ENCODE measurements around the gene TMEM192. TPM values are rescaled to one million over a fixed set of nuclear protein-coding genes. Genes with fewer than 3 reads are reported as not detected.
"Not testable (repeated sequence)": the region's sequence is repeated elsewhere in the genome, so short reads cannot be mapped to it uniquely, and the experiment has no call there.

The TMEM192 gene
- total RNA-seq, 1 donor from 2014 or later = 12.9 TPM

DNA sequence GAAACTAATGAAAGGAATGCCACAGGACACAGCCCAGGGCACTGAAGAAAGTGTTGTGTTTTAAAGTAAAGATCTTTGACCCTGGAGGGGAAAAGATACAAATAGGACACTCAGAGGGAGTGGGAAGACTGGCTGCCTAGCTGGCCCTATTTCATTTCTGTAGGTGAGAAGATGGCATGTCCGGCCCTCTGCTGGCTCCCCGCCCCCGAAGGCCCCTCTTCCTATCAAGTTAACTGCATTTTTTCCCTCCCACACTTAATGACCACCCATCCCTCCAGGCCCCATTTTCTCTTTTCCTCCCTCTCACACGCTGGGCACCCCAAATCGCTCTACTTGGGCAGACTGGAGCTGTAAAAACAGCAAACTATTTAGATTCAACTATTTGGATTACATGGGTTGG lies 64.5 kb downstream of the TMEM192 start:
- TF ChIP-seq, protein P1, sequence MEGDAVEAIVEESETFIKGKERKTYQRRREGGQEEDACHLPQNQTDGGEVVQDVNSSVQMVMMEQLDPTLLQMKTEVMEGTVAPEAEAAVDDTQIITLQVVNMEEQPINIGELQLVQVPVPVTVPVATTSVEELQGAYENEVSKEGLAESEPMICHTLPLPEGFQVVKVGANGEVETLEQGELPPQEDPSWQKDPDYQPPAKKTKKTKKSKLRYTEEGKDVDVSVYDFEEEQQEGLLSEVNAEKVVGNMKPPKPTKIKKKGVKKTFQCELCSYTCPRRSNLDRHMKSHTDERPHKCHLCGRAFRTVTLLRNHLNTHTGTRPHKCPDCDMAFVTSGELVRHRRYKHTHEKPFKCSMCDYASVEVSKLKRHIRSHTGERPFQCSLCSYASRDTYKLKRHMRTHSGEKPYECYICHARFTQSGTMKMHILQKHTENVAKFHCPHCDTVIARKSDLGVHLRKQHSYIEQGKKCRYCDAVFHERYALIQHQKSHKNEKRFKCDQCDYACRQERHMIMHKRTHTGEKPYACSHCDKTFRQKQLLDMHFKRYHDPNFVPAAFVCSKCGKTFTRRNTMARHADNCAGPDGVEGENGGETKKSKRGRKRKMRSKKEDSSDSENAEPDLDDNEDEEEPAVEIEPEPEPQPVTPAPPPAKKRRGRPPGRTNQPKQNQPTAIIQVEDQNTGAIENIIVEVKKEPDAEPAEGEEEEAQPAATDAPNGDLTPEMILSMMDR (IDR thresholded peaks at IDR 0.05; ENCODE audit: insufficient read depth, low read length, severe bottlenecking) = no peak
- FAIRE-seq (no peak), DNase-seq (ENCODE audit: low read depth) (no peak)
- H3K27me3 ChIP-seq (ENCODE audit: control insufficient read depth, insufficient read depth, low read length) = no peaks in the 10 kb centered on the region
- no peak overlapping the region for H3K4me3 ChIP-seq (ENCODE audit: low read depth, low read length)
- H3K36me3 ChIP-seq (ENCODE audit: control insufficient read depth, insufficient read depth, low read length) = no peaks in the 10 kb centered on the region

DNA sequence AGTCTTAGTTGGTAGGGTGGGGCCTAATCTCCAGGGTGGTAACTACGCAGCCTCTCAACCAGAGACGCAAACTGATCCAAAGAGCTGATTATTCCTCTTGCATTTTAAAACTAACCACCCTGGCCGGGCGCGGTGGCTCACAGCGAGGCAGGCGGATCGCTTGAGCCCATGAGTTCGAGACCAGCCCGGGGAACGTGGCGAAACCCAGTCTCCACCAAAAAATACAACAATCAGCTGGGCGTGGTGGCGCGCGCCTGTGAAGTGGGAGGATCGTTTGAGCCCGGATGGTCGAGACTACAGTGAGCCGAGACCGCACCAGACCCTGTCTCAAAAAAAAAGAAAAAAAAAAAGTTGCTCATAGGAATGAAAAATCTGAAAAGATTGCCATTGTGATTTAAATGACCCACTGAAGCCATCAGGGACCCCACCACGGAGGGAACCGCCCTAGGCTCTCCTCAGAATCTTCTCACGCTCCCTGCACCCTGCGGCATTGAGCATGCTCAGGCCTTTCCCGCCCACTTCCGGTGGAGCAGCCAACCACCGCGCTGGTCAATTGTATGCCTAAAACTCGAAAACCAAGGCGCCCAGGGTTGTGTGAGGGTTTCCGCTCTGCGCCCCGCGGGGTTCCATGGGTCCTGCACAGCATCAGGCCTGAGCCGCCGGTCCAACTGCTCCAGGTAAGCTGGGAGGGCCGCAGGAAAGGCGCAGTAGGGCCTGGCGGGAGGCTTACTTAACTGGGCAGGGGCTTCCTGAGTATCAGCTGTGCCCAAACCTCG lies 81.0 kb downstream of the TMEM192 start, which contains the start of gene TRIM60:
TSS of gene TRIM60 (plus strand) at position 564 of the 776 bp plus-strand sequence. CDS start 8,074 bp downstream, outside the sequence.
- H3K27me3 ChIP-seq (ENCODE audit: control insufficient read depth, insufficient read depth, low read length) = no peaks in the 10 kb centered on the region
- H3K36me3 ChIP-seq (ENCODE audit: control insufficient read depth, insufficient read depth, low read length) = no peaks in the 10 kb centered on the region
- no peak within 1 kb of the TSS for H3K4me3 ChIP-seq (ENCODE audit: low read depth, low read length)
- no peak for DNase-seq (ENCODE audit: low read depth)
- TF ChIP-seq, protein P1 (IDR thresholded peaks at IDR 0.05; ENCODE audit: insufficient read depth, low read length, severe bottlenecking) = no peak
- no peak for FAIRE-seq

DNA sequence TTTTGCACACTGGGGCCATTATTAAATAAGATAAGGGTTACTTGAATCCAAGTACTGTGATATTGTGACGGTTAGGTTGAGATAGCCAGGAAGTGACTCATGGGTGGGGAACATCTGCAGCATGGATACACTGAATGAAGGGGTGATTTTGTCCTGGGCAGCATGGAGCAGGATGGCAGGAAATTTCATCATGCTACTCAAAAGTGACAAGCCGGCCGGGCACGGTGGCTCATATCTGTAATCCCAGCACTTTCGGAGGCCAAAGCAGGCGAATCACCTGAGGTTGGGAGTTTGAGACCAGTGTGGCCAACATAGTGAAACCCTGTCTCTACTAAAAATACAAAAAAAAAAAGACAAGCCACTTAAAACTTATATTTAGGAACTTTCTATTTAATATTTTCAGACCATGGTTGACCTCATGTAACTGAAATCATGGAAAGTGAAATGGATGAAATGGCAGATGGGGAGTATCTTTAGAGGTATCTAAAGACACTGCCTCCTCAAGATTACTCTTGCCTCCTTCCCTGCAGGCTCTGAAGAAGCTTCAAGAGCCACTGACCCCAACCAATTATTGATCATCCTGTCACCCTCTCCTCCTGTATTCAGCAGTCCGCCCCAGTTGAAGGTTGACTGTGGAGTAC lies 84.8 kb downstream of the TMEM192 start:
- no peak for FAIRE-seq
- TF ChIP-seq, protein P1 (IDR thresholded peaks at IDR 0.05; ENCODE audit: insufficient read depth, low read length, severe bottlenecking) = no peak
- DNase-seq (ENCODE audit: low read depth) = no peak
- Histone ChIP-seq H3K4me3 (ENCODE audit: low read depth, low read length) (no peak overlapping the region), H3K27me3 (ENCODE audit: control insufficient read depth, insufficient read depth, low read length) (no peaks in the 10 kb centered on the region), H3K36me3 (ENCODE audit: control insufficient read depth, insufficient read depth, low read length) (no peaks in the 10 kb centered on the region)

DNA sequence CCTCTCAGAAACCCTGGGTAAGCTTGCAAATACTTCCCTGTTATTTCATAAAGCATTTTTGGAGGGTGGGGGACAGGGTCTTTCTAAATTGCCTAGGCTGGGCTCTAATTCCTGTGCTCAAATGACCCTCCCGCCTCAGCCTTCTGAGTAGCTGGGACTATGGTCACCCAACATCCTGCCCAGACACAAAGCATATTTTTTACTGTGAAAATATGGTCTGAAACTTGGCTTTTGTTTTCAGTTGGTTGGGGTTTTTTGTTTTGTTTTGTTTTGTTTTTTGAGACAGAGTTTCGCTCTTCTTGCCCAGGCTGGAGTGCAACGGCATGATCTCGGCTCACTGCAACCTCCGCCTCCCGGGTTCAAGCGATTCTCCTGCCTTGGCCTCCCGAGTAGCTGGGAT lies 86.9 kb downstream of the TMEM192 start:
- not testable (repeated sequence) for H3K36me3 ChIP-seq (ENCODE audit: control insufficient read depth, insufficient read depth, low read length); H3K4me3 ChIP-seq (ENCODE audit: low read depth, low read length); DNase-seq (ENCODE audit: low read depth); FAIRE-seq; H3K27me3 ChIP-seq (ENCODE audit: control insufficient read depth, insufficient read depth, low read length)

Other genes starting within 250 kb of the TMEM192 start
- gene APELA, start 235.7 kb downstream of the TMEM192 start, total RNA-seq = not detected in 2 replicates
- gene TRIM61, start 135.2 kb downstream of the TMEM192 start, total RNA-seq = 0.26 and 1.1 TPM in 2 replicates
- gene TRIM60, start 80.9 kb downstream of the TMEM192 start, total RNA-seq = not detected in 2 replicates
- not detected in 2 replicates for gene TRIM75, start 59.0 kb downstream of the TMEM192 start, total RNA-seq
- gene KLHL2, start 94.7 kb upstream of the TMEM192 start, total RNA-seq = 49.2 and 52.6 TPM in 2 replicates
- gene MSMO1, start 214.8 kb upstream of the TMEM192 start, total RNA-seq = 187 and 206 TPM in 2 replicates

Measured in bronchial epithelial cell (primary cell).